HG02759 (cell line): Measurements from ENCODE around the gene TNIK.
"Not testable (repeated sequence)": the region's sequence is repeated elsewhere in the genome, so short reads cannot be mapped to it uniquely, and the experiment has no call there.

ENCODE experiments used
- ATAC-seq: cut with Tn5 transposase; IDR thresholded peaks from one replicate; pipeline ENCODE4 v1.9.1; 2021; ENCODE audit warnings: mild to moderate bottlenecking, moderate library complexity; ENCODE audit not compliant: unreplicated experiment

Gene TNIK

DNA sequence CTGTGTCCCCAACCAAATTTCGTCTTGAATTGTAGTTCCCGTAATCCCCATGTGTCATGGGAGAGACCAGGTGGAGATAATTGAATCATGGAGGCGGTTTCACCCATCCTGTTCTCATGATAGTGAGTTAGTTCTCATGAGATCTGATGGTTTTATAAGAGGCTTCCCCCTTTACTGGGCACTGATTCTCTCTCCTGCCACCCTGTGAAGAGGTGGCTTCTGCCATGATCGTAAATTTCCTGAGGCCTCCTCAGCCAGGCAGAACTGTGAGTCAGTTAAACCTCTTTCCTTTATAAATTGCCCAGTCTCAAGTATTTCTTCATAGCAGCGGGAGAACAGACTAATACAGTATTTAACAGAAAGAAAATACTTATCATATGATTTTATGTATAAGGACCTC, 93.5 kb downstream of the TNIK start:
- ATAC-seq, result not testable (repeated sequence)

- no peak for ATAC-seq
Measured at GRCh38 chr3:171366043-171366442, 94.2 kb downstream of the TNIK start.

DNA sequence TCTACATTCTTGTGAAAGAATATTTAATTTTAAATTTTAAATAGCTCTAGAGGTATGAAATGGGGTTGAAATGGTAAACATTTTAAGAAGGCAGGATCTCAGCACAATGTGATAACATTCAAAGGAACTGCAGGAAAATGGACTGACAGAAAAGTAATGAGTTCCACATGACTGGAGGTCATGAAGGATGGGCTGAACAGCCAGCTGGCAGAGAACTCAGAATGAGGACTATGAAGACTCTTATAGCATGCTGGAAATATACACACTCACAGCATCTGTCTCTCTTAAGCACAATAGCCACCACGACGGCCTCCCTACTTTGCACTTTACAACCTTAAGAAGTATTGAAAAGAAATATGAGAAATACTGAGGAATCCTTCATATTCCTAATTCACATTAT, 94.7 kb downstream of the TNIK start:
- ATAC-seq, result no peak

DNA sequence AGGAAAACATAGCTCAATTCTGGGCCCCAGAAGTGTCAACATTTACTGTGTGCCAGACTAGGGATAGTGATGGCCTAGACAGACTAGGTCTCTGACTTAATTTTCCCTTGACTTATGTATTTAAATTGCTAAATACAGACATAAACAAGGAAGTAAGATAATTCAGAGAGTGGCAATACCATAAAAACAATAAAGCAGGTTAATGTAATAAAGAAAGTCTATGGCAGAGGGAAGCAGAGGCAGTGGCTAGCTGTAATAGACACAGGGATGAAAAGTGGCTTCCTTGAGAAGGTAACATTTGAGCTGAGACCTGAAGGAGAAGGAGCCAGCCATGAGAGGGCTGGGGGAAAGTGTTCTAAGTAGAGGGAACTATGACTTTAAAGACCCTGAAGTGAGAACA, 95.7 kb downstream of the TNIK start:
- ATAC-seq, result no peak

GRCh38 chr3:171363202-171363601, 97.0 kb downstream of the TNIK start:
- ATAC-seq, result no peak

DNA sequence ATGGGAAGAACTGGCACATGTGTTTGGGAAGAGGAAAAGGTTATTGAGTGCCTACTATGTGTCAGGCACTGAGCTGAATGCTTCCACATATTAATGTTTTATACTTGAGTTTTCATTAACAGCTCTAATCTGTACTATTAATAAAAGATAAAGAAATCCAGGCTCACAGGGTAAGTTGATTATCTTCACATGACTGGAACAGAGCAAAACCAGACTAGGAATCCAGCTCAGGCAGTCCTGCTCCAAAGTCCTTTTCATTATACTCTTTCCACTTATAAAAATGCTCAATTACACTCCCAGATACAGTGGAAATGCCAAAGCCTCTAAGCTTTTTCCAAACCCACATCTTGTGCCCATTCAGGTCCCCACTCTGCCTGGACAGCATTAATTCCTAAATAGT, 97.6 kb downstream of the TNIK start:
- no peak for ATAC-seq

DNA sequence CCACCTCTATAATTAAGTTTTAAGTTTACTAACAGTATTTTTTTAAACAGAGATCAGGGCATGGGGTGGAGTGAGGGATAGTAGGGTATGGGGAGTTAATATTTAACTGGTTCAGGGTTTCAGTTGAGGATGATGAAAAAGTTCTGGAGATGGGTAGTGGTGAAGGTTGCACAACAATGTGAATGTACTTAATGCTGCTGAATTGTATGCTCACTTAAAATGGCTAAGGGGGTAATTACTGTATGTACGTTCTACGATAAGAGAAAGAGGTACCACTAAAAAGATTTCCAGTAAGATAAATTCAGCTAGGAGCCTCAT, 101.4 kb downstream of the TNIK start:
- ATAC-seq, result peak; percentile 66

GRCh38 chr3:171358181-171358880, 101.9 kb downstream of the TNIK start:
- ATAC-seq, result no peak

DNA sequence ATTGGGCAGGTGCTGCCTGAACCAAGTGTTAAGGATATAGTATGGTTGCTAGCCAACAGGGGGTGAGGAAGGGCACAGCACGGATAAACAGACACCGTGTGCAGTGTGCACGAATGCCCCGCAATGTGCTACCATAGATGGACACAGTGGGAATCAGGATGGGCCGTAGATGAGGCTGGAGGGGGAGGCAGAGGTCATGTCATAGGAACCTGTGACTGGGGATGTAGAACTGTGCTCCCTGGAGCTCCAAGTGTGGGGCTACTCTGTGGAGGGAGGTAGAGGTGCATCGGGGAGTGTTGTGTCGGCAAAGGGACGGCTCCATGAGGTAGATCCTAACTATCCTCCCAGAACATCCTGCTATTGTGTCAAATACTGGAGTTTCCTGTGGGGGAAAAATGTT, 102.5 kb downstream of the TNIK start:
- ATAC-seq, result no peak

GRCh38 chr3:171356251-171356650, 104.0 kb downstream of the TNIK start:
- ATAC-seq, result no peak

- no peak for ATAC-seq
Measured at GRCh38 chr3:171354706-171355582, 105.3 kb downstream of the TNIK start.

DNA sequence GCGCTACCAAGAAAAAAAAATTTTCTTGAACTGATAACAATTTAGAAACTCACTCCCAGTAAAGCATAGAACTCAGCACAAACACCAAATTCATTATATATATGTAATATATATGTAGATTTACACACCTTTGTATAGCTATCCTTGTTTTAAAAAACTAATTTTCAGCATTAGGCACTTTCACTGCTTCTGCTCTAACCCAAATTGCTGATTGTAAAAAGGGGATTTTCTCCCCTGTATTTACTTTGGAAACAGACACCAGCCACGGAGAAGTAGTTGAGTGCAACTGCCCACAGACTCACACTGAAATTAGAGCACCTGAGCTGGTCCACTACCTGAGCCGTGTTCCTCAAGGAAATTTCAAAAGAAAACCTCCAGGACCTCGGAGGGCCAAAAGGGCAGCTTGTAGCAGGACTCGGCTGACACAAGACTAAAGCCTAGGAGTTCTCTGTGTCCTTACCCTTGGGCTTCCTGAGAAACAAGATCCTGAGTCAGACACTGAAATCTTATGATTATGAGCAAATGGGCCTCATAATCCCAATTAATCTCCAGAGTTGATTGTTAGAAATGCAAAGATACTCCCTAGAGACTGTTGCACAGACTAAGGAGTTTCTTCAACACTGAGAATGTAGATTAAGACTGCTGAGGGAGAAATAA, 106.0 kb downstream of the TNIK start:
- no peak for ATAC-seq

GRCh38 chr3:171353423-171353822, 106.8 kb downstream of the TNIK start:
- no peak for ATAC-seq

- no peak for ATAC-seq
Measured at GRCh38 chr3:171352387-171352935, 107.7 kb downstream of the TNIK start.

DNA sequence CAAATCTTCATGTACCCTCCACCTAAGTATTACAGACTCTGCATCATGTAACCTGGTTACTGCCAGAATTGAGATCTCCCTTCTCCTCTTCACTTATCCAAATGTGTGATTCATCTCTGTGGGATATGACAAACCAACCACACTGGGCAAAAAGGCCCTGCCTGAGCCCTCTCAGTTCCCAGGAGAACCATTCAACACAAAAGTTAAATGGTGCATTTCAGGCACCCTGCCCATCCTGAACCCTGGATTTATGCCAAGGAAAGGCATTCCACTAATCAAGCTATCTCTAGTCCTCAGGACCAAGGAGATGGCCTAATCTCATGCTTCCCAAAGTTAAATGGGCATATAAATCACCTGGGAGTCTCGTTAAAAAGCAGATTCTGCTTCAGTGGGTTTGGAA, 108.5 kb downstream of the TNIK start:
- ATAC-seq, result no peak

GRCh38 chr3:171350364-171350763, 109.8 kb downstream of the TNIK start:
- no peak for ATAC-seq

- ATAC-seq, result no peak
Measured at GRCh38 chr3:171349392-171349791, 110.8 kb downstream of the TNIK start.

- peak; percentile 18 for ATAC-seq
Measured at GRCh38 chr3:171348121-171348520, 112.1 kb downstream of the TNIK start.

DNA sequence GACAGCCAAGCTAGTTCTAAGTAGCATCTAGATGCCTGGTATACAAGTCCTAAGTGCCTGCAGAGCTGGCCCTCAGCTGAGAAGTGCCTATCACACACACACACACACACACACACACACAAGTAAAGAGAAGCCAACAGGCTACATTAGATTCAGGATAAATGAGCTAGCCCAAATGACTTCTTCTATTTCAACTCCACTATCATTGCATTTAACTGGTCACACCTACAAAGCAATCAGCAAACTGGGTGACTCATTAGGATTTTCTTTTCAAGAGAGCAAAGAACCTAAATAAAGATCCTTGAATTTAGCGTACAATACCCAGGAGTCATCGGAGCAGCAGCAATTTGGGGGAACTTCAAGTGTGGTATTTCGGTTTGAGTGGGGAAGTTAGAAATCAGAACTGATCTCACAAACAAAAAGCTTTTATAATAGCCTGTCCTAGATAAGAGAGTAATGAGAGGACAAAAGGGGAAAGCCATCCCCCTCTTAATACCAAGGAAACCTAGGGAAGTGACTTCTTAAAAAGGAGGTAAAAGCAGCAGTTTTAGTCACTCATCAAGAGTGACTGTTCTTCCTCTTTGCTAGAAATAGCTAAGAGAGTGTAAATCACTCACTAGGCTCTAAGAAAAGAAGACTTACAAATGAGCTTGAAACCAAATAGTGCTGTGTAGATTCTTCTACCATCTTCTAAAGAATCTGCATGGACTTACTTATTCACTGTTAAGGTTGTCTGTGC, 112.7 kb downstream of the TNIK start:
- ATAC-seq, result peak; percentile 76

- ATAC-seq, result no peak
Measured at GRCh38 chr3:171346582-171347300, 113.5 kb downstream of the TNIK start.
